GM13976 (cell line): Measurements from ENCODE around the gene HEG1.

Experiments used
- DNase-seq: peaks from one replicate; pipeline ENCODE4 v3.0.0; 2012; ENCODE audit warnings: low spot score
- in situ Hi-C: fragments of 300-500 bp; cut with MboI; formaldehyde crosslinking; loops from one replicate; pipeline ENCODE4 v1.12.0; 2022; ENCODE audit warnings: low sequenced_read_pairs, mixed read lengths, inconsistent platforms; ENCODE audit not compliant: unreplicated experiment
- TF ChIP-seq, protein P1 (sequence below): IDR thresholded peaks from 2 replicates; pipeline ENCODE4 v1.5.1; 2012; ENCODE audit warnings: borderline replicate concordance, mild to moderate bottlenecking; ENCODE audit not compliant: insufficient read depth; ENCODE audit errors: extremely low read depth, missing control alignments, control extremely low read depth

HEG1 gene

DNA sequence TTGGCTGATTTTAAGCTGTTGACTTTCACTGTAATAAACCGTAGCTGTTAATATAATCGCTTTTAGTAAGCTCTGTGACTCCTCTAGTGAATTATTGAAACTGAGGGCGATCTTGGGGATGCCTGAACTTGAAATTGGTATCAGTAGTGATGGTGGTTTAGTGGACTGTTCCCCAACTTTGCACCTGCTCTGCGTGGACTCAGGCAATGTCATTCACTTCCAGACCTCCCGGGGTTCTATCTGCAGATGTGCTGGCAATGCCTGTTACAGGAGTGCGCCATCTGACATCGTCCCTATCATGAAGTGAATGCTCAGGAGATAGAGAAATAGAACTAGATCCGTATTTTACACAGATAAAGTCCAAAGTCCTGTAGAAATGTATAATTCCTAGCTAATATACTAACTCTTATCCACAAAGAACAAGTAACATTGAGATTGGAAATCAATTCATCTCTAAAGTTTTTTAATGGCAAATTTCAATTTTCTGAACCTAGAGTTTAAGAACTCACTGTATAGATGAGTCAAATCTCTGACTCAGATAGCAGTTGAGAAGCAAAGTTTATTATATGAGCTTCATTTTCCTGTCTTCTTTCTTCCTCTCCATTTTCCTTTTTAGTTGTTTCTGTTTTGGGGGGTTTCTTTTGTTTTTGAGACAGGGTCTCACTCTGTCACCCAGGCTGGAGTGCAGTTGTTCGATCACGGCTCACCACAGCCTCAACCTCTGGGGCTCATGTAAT is 51.8 kb downstream of the HEG1 start:
- TF ChIP-seq, protein P1, sequence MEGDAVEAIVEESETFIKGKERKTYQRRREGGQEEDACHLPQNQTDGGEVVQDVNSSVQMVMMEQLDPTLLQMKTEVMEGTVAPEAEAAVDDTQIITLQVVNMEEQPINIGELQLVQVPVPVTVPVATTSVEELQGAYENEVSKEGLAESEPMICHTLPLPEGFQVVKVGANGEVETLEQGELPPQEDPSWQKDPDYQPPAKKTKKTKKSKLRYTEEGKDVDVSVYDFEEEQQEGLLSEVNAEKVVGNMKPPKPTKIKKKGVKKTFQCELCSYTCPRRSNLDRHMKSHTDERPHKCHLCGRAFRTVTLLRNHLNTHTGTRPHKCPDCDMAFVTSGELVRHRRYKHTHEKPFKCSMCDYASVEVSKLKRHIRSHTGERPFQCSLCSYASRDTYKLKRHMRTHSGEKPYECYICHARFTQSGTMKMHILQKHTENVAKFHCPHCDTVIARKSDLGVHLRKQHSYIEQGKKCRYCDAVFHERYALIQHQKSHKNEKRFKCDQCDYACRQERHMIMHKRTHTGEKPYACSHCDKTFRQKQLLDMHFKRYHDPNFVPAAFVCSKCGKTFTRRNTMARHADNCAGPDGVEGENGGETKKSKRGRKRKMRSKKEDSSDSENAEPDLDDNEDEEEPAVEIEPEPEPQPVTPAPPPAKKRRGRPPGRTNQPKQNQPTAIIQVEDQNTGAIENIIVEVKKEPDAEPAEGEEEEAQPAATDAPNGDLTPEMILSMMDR = no peak
- DNase-seq = no peak
- in situ Hi-C loops = no loop called here

DNA sequence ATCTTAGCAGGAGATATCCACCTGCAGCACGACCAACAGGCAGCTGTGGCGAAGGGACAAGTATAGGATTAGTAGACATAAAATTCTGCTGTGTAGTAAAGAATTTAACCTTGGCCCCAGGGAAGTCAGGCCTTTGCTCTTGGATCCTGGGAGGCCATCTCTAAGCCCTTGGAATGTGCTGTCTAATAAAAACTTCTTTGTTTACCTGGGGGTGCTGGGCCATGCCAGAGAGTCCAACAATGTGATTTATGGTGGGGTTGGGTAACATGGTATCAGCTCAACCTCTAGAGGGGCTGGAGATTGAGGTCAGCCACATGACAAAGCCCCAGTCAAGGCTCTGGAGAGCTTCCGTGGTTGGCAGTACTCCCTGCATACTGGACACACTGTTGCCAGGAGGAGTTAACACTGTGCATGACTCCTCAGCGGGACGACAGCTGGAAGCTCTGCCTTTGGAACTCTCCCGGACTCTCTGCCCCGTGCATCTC is 52.4 kb downstream of the HEG1 start:
- in situ Hi-C loops = no loop called here
- TF ChIP-seq, protein P1 = no peak
- no peak for DNase-seq

DNA sequence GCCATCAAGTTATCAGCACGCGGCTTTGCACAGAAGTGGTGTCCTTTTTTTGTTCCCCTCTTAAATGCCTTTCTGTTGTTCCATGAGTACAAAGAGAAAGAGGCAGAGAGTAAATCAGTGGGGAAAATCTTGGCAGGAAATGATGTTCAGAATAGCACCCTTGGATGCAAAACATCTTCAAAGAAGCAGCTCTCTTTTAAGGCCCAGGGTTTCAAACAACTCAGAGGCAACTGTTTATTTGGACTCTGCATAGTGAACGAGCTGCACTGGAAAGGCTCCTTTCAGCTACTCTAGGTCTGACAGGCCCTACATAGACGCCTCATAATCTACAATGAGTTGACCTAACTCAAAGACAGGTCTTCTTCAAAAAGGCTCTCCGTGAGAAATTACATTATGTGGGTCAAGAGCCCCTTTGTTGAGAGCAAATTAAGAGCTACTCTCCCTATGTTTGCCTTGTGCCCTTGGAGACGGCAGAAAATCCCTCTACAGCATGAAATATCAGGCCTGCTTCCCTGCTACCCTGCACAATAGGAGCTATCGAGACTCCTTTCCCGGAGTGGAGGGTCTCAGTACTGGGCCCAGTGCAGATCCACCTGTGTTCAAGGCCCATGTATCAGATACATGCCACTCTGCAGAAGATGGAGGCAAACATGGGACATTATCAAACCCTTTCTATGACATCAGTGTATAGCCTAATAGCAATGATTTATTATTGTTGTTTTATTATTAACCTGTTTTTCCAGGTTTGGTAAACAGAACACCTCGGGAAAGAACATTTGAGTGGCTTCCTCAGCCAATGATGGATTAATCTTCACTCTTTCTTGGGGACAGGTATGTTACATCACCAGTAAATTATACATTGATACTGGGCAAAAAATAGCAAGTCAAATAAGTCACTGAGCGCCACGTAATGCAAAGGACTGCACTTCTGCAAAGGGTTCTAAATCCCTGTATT is 53.1 kb downstream of the HEG1 start:
- in situ Hi-C loops = no loop called here
- TF ChIP-seq, protein P1 = no peak
- no peak for DNase-seq

DNA sequence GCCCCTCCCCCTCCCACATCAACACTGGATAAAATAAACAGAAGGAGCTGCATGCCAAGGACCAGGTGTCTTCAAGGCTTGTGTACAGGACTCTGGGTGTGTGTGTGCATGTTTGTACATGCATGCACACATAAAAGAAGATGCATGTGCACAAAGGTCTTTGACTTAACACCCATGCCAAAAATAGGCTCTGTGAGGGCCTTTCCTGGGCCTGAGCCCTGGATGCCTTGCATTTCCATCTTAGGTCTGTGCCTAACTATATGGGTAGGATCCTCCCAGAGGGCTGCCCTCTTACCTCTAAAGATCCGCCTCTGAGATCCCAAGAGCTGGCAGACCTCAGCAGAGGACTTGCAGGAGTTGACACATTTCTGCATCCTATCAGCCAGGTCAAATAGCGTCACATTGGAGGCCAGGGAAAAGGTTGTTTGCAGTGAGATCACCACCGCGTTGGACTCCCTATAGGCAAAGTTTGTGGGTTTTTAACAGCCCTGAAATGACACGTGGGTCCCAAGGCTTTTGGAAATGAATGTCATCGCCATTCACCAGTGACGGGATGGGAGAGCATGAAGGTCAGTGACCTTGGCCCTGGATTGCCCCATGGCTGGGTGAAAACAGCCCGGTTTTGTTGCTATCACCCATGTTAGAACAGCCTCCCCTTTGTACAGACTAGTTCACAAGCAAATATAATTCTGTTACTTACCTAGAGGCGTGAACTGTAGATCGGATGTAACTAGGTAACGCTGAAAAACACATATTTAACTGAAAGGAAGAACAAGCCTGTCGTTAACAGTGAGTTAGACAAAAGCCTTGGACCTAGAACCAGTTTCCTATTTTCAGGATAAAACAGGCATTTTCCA is 54.0 kb downstream of the HEG1 start:
- TF ChIP-seq, protein P1 = no peak
- in situ Hi-C loops = no loop called here
- no peak for DNase-seq

DNA sequence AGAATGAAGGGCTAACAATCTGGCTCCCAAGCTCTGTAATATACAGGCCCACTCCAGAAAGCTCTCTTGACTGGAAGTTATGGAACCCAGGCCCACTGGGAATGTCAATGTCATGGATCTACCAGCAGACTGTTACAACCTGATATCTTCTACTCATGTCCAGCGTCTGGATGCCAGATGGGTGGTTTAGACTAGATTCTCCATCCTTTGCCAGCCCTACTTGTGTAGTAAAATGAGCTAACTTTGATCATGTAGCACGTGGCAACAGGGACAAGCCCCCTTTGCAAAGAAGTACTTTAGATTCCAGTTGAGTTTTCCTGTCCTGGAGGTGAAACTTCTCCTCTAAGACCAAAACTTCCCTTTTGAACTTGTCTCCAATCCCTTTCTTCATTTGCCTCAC is 55.1 kb downstream of the HEG1 start:
- DNase-seq = no peak
- TF ChIP-seq, protein P1 = no peak
- in situ Hi-C loops = no loop called here
